ENCODE results near the gene GSX2. TPM values are rescaled to one million over a fixed set of nuclear protein-coding genes. Genes with fewer than 3 reads are reported as not detected.

The GSX2 gene
- total and polyA plus RNA-seq, 2 of the 13 experiments (the other 11 are each of a cell fraction or from before 2014, with no cell fraction given), result not detected

DNA sequence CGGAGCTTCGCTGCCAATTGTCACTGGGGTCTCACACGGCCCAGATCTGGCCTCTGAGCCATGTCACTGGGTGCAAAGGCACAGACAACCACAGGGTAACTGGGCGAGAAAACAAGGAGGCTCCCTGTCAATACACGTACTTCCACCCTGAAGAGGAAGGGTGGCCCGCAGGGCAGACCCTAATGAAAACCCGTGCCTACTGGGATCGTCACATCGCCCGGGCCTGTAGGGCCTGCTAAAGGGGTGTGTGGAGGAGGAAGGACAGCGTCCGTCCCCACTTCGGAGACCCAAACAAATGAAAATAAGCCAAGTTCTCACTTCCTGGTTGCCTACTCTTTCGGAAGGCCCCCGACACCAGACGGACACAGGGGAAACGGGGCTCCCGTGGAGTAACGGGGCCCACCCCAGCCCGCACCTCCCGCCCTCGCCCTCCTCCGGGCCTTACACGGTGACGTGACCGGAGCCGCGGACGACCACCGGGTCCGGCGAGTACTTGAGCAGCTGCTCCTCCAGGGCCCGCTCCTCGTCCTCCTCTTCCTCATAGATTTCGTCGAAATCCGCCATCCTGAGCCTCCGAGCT, 36.1 kb upstream of the GSX2 start (continued):
- TF ChIP-seq, protein P1, sequence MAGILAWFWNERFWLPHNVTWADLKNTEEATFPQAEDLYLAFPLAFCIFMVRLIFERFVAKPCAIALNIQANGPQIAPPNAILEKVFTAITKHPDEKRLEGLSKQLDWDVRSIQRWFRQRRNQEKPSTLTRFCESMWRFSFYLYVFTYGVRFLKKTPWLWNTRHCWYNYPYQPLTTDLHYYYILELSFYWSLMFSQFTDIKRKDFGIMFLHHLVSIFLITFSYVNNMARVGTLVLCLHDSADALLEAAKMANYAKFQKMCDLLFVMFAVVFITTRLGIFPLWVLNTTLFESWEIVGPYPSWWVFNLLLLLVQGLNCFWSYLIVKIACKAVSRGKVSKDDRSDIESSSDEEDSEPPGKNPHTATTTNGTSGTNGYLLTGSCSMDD (CRISPR knock-in tag; IDR thresholded peaks at IDR 0.05), result no peak
- TF ChIP-seq ZNF468 (CRISPR knock-in tag; IDR thresholded peaks at IDR 0.05) (no peak), ZBTB40 (IDR thresholded peaks at IDR 0.05) (no peak), ZBTB40 (CRISPR knock-in tag; IDR thresholded peaks at IDR 0.05) (0 out of 2 replicates have a peak, but pooled peaks have one; percentile 15), ARID5B (CRISPR knock-in tag; IDR thresholded peaks at IDR 0.05) (no peak), USF2 (IDR thresholded peaks at IDR 0.05; ENCODE audit: low read depth, low read length) (no peak), USF2 (CRISPR knock-in tag; IDR thresholded peaks at IDR 0.05; ENCODE audit: borderline replicate concordance) (no peak; the same call in 1 of the 2 replicates), ZNF746 (CRISPR knock-in tag; IDR thresholded peaks at IDR 0.05) (peak; percentile 48; the same call in 1 of the 2 replicates)
- TF ChIP-seq, protein P2, sequence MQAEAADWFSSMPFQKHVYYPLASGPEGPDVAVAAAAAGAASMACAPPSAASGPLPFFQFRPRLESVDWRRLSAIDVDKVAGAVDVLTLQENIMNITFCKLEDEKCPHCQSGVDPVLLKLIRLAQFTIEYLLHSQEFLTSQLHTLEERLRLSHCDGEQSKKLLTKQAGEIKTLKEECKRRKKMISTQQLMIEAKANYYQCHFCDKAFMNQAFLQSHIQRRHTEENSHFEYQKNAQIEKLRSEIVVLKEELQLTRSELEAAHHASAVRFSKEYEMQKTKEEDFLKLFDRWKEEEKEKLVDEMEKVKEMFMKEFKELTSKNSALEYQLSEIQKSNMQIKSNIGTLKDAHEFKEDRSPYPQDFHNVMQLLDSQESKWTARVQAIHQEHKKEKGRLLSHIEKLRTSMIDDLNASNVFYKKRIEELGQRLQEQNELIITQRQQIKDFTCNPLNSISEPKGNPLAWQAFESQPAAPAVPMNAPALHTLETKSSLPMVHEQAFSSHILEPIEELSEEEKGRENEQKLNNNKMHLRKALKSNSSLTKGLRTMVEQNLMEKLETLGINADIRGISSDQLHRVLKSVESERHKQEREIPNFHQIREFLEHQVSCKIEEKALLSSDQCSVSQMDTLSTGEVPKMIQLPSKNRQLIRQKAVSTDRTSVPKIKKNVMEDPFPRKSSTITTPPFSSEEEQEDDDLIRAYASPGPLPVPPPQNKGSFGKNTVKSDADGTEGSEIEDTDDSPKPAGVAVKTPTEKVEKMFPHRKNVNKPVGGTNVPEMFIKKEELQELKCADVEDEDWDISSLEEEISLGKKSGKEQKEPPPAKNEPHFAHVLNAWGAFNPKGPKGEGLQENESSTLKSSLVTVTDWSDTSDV (CRISPR knock-in tag; IDR thresholded peaks at IDR 0.05), result 0 out of 2 replicates have a peak, but pooled peaks have one; percentile 38

Measured in HepG2 (cell line).